K562 (cell line): ENCODE results near the gene ADAM8. TPM values are rescaled to one million over a fixed set of nuclear protein-coding genes. Genes with fewer than 3 reads are reported as not detected.

ENCODE experiments used
- ATAC-seq: fragments of 200-7000 bp; cut with Tn5 transposase; 3 replicates; pipeline ENCODE4 v1.9.1; 2020; ENCODE audit warnings: moderate library complexity
- BruUV-seq: library from RNA; stranded (reverse); fragments of 400-500 nt; replicated peaks from 2 replicates; lab custom pipeline; 2021; lab: Mats Ljungman, UMichigan
- CTCF ChIA-PET: fragments of 300-600 bp; formaldehyde crosslinking; extraction: SDS; loops from one replicate; lab custom pipeline; 2021; ENCODE audit warnings: low intra/inter-chr PET ratio; lab: Yijun Ruan, JAX
- POLR2A ChIA-PET: fragments of 300-600, 350-650 bp; sonication (Branson Sonifier 250); formaldehyde crosslinking; extraction: SDS; loops from one replicate; lab custom pipeline; 2021; ENCODE audit warnings: antibody characterized with exemption, inconsistent platforms; lab: Yijun Ruan, JAX
- DNase-seq, 4 experiments: peaks; one replicate each; pipeline versions ENCODE4 v3.0.0 to v3.0.0-alpha.2; 2011 to 2018; ENCODE audit warnings: low spot score in 3 of 4, mixed read lengths in 3 of 4; ENCODE audit errors: extremely low read depth in 1 of 4
- FAIRE-seq: peaks from 2 replicates; lab custom pipeline; 2011; peaks lifted over from hg19 to GRCh38; lab: Jason Lieb, UNC
- H2AFZ ChIP-seq: 2 replicates; pipeline ENCODE4 v1.6.0; 2011; ENCODE audit warnings: low read depth, low read length, control low read depth, inconsistent platforms
- H3K27ac ChIP-seq: fragments of 200-600 bp; 3 replicates; pipeline ENCODE4 v1.8.0; 2011; ENCODE audit warnings: low read depth, mild to moderate bottlenecking, control low read depth, inconsistent platforms, low read length, moderate library complexity, mixed read lengths; ENCODE audit errors: extremely low read depth
- H3K27me3 ChIP-seq, 2 experiments: fragments of 300-600 bp in 1 of 2; 2 replicates in 1 of 2; 3 replicates in 1 of 2; pipeline versions ENCODE4 v1.6.0 to v1.8.0; 2011; ENCODE audit warnings: inconsistent platforms in 2 of 2, low read length in 2 of 2, mild to moderate bottlenecking in 1 of 2, mixed read lengths in 1 of 2, moderate library complexity in 1 of 2; ENCODE audit not compliant: control insufficient read depth in 2 of 2, insufficient read depth in 2 of 2
- H3K36me3 ChIP-seq: fragments of 300-600 bp; 3 replicates; pipeline ENCODE4 v1.8.0; 2011; ENCODE audit warnings: mild to moderate bottlenecking, low read length, inconsistent platforms; ENCODE audit not compliant: control insufficient read depth, insufficient read depth
- H3K4me1 ChIP-seq, 2 experiments: fragments of 200-600 bp in 1 of 2; replicated peaks in 1 of 2; 2 replicates in 1 of 2; 3 replicates in 1 of 2; pipeline versions ENCODE4 v1.5.1 to v1.8.0; 2011; ENCODE audit warnings: inconsistent platforms in 2 of 2, low read length in 2 of 2, mild to moderate bottlenecking in 1 of 2, mixed read lengths in 1 of 2, moderate library complexity in 1 of 2; ENCODE audit not compliant: control insufficient read depth in 2 of 2, insufficient read depth in 2 of 2
- H3K4me2 ChIP-seq: 2 replicates; pipeline ENCODE4 v1.6.1; 2011; ENCODE audit warnings: low read length, control low read depth, inconsistent platforms, mixed read lengths; ENCODE audit not compliant: insufficient read depth
- H3K4me3 ChIP-seq: fragments of 200-600 bp; sonication (generic), shearing (Covaris generic); 2 replicates; pipeline ENCODE4 v1.5.1; 2016; ENCODE audit warnings: control low read depth, inconsistent platforms
- H3K79me2 ChIP-seq: fragments of 200-600 bp; 3 replicates; pipeline ENCODE4 v1.8.0; 2011; ENCODE audit warnings: low read length, inconsistent platforms; ENCODE audit not compliant: control insufficient read depth, insufficient read depth
- H3K9ac ChIP-seq, 2 experiments: 2 replicates each; pipeline versions ENCODE4 v1.6.0 to v1.6.1; 2011; ENCODE audit warnings: low read depth in 2 of 2, low read length in 2 of 2, control low read depth in 1 of 2, inconsistent platforms in 1 of 2, mild to moderate bottlenecking in 1 of 2, mixed read lengths in 1 of 2; ENCODE audit not compliant: insufficient read depth in 1 of 2
- H3K9me1 ChIP-seq: one replicate; pipeline ENCODE4 v1.6.0; 2011; ENCODE audit warnings: inconsistent platforms, mild to moderate bottlenecking, low read length, moderate library complexity; ENCODE audit not compliant: control insufficient read depth, insufficient read depth
- H3K9me3 ChIP-seq: replicated peaks from 2 replicates; pipeline ENCODE4 v1.5.1; 2011; ENCODE audit warnings: low read depth, low read length, inconsistent platforms; ENCODE audit not compliant: control insufficient read depth, insufficient read depth
- H4K20me1 ChIP-seq: replicated peaks from 2 replicates; pipeline ENCODE4 v1.6.1; 2011; ENCODE audit warnings: low read length, inconsistent platforms, mixed read lengths; ENCODE audit not compliant: control insufficient read depth, insufficient read depth
- GTF3C2 ChIP-seq: IDR thresholded peaks from 3 replicates; pipeline ENCODE4 v1.6.1; 2011; ENCODE audit warnings: borderline replicate concordance, mild to moderate bottlenecking, moderate library complexity; ENCODE audit not compliant: insufficient read length; ENCODE audit errors: extremely low read depth
- JUND ChIP-seq, 2 experiments: IDR thresholded peaks; 2 replicates in 1 of 2; 3 replicates in 1 of 2; pipeline ENCODE4 v1.6.1; 2011; ENCODE audit warnings: borderline replicate concordance in 2 of 2, low read depth in 2 of 2, low read length in 2 of 2, improper control_type of control experiment in 1 of 2, missing biosample characterization in 1 of 2, missing genetic modification characterization in 1 of 2, missing genetic modification reagents in 1 of 2
- TFAP4 ChIP-seq: sonication (generic); formaldehyde crosslinking; IDR thresholded peaks from 2 replicates; pipeline ENCODE4 v1.8.0; 2022; ENCODE audit warnings: missing genetic modification reagents, mild to moderate bottlenecking, moderate library complexity, borderline replicate concordance
- ZNF445 ChIP-seq: fragments of 250-450 bp; sonication (Bioruptor Pico); IDR thresholded peaks from 2 replicates; pipeline ENCODE4 v1.4.0; 2020; ENCODE audit warnings: low read depth, mild to moderate bottlenecking, moderate library complexity
- WGBS: fragments of 100-300 bp; shearing (Covaris generic); methylation state at CpG from one replicate; pipeline ENCODE4 v1.1.6; 2016; ENCODE audit warnings: low coverage, mixed read lengths; ENCODE audit not compliant: insufficient coverage; ENCODE audit errors: missing lambda C conversion rate; 5-methylcytosine and 5-hydroxymethylcytosine counted together
- in situ Hi-C: fragments of 300-500 bp; cut with MboI; formaldehyde crosslinking; loops from 4 replicates; pipeline ENCODE4 v1.15.0; 2018; ENCODE audit warnings: inconsistent platforms, mixed read lengths
- intact Hi-C: fragments of 100-400 bp; cut with micrococcal nuclease; formaldehyde crosslinking; loops from 2 replicates; pipeline ENCODE4 v1.14.2; 2022
- polyA plus RNA-seq, 8 experiments: library from polyadenylated mRNA; depleted of rRNA in 4 of 8; stranded (reverse) in 5 of 8; unstranded in 3 of 8; fragments of >200 nt; fragmentation: Nextera tagmentation in 2 of 8; fragmentation: Illumina TruSeq in 1 of 8; extraction: Ambion mirVana in 2 of 8; extraction: Trizol in 1 of 8; gene quantifications; 2 replicates each; pipeline versions ENCODE4 v1.2.1 to v1.2.3, GENCODE V29; 2011 to 2014; ENCODE audit warnings: inconsistent platforms in 1 of 8, missing spikeins in 1 of 8
- total RNA-seq, 7 experiments: library from RNA; depleted of rRNA in 6 of 7; stranded (reverse); fragments of >200 nt in 6 of 7; fragmentation: Illumina TruSeq in 2 of 7; extraction: Trizol in 2 of 7; gene quantifications; 2 replicates each; pipeline versions ENCODE4 v1.2.1 to v1.2.3, GENCODE V29; 2011 to 2021; ENCODE audit warnings: low replicate concordance in 1 of 7

ADAM8 gene
- total and polyA plus RNA-seq, 9 of the 15 experiments (the other 6 are each of a cell fraction or from before 2014, with no cell fraction given), result 0.07 to 7.0 (median 1.1) TPM

- TF ChIP-seq JUND (IDR thresholded peaks at IDR 0.05; ENCODE audit: borderline replicate concordance, low read depth, low read length), result no peak
- no peak for TF ChIP-seq JUND (tag; IDR thresholded peaks at IDR 0.05; ENCODE audit: borderline replicate concordance, low read depth, low read length)
- TF ChIP-seq GTF3C2, result no peak
These were observed 22.6 kb upstream of the ADAM8 start (continued) for GRCh38 chr10:133299224-133299623.

GRCh38 chr10:133298466-133298865, 21.8 kb upstream of the ADAM8 start:
- in situ Hi-C loops (no loop called here), intact Hi-C loops (no loop called here)
- no peak for TF ChIP-seq ZNF445 (CRISPR knock-in tag)
- no peak for TF ChIP-seq JUND (IDR thresholded peaks at IDR 0.05; ENCODE audit: borderline replicate concordance, low read depth, low read length)
- no peak for TF ChIP-seq JUND (tag; IDR thresholded peaks at IDR 0.05; ENCODE audit: borderline replicate concordance, low read depth, low read length)
- no peak for TF ChIP-seq TFAP4 (CRISPR knock-in tag)
- H3K9me1 ChIP-seq, result no peaks in the 10 kb centered on the region
- no peak for DNase-seq
- H3K36me3 ChIP-seq, result peaks cover 80% of the 10 kb centered on the region; the same call in 2 of the 3 replicates
- no peak for ATAC-seq
- H3K4me2 ChIP-seq, result no peak overlapping the region
- H4K20me1 ChIP-seq, result no peaks in the 10 kb centered on the region; the same call in 1 of the 2 replicates
- H3K9me3 ChIP-seq, result no peaks in the 10 kb centered on the region
- H3K27me3 ChIP-seq, result no peaks in the 10 kb centered on the region
- H3K4me1 ChIP-seq, result peaks cover 0 to 12% of the 10 kb centered on the region in 2 experiments; a peak in 2 of 5 replicates
- no peak overlapping the region; a peak in 1 of 4 replicates for H3K9ac ChIP-seq
- POLR2A ChIA-PET, result interaction anchor here (0.6 to 0.7 kb wide), 2 partner anchors 8 to 20 kb away, joined by 3 read pairs; no protein-coding TSS in a partner anchor
- CTCF ChIA-PET, result no interaction called here
- no peak overlapping the region for H2AFZ ChIP-seq
- WGBS, result 95% methylated on average over 9 of the region's 14 CpGs
- no peak overlapping the region for H3K4me3 ChIP-seq
- peaks cover 12% of the 10 kb centered on the region for H3K79me2 ChIP-seq
- no TSS peak for BruUV-seq
- no peak for FAIRE-seq
- no peak overlapping the region for H3K27ac ChIP-seq
